ENCODE measurements around the gene LRP3.

- TF ChIP-seq EZH2 (IDR thresholded peaks at IDR 0.05; ENCODE audit: borderline replicate concordance, low read depth, low read length, poor library complexity, severe bottlenecking) (no peak), CTCF (conservative IDR thresholded peaks at IDR 0.05; ENCODE audit: low read depth, low read length) (no peak)
These were observed 14.3 kb downstream of the LRP3 start for GRCh38 chr19:33208371-33208895.

Data from A673 (cell line).